Activated naive CD4-positive, alpha-beta T cell treated with anti-CD3 and anti-CD28 coated beads for 36 hours (primary cell): ENCODE measurements around the gene TLX1. TPM values are rescaled to one million over a fixed set of nuclear protein-coding genes. Genes with fewer than 3 reads are reported as not detected.

Source experiments
- CTCF ChIA-PET: fragments of 350-600 bp; sonication (Branson Sonifier 250); formaldehyde crosslinking; loops from one replicate; lab custom pipeline; 2021; ENCODE audit warnings: antibody characterized with exemption; lab: Charles Lee
- DNase-seq: peaks from one replicate; pipeline ENCODE4 v3.0.0-alpha.2; 2020
- H3K27ac Mint-ChIP-seq: one replicate; pipeline ENCODE4 v1.8.0; 2021; ENCODE audit warnings: mild to moderate bottlenecking, mixed read lengths
- H3K27me3 Mint-ChIP-seq: one replicate; pipeline ENCODE4 v1.8.0; 2021; ENCODE audit warnings: low read depth, mixed read lengths
- H3K36me3 Mint-ChIP-seq: one replicate; pipeline ENCODE4 v1.8.0; 2021; ENCODE audit warnings: low read depth, mixed read lengths
- H3K4me1 Mint-ChIP-seq: one replicate; pipeline ENCODE4 v1.8.0; 2021; ENCODE audit warnings: low read depth, mixed read lengths
- H3K4me3 Mint-ChIP-seq: one replicate; pipeline ENCODE4 v1.8.0; 2021; ENCODE audit warnings: mild to moderate bottlenecking, moderate library complexity, mixed read lengths
- H3K9me3 Mint-ChIP-seq: one replicate; pipeline ENCODE4 v1.8.0; 2021; ENCODE audit warnings: mixed read lengths
- intact Hi-C: fragments of 100-400 bp; cut with micrococcal nuclease; formaldehyde crosslinking; loops from one replicate; pipeline ENCODE4 v1.15.1; 2023
- total RNA-seq, 2 experiments: library from RNA; stranded (reverse); gene quantifications; one replicate each; pipeline ENCODE4 v1.2.3, GENCODE V29; 2021

The TLX1 gene
- total RNA-seq, 2 experiments from 2014 or later = not detected

- intact Hi-C loops = loop anchor here (1.0 kb wide), 3 partner anchors 35 to 53 kb away; no protein-coding TSS in a partner anchor
- Mint-ChIP-seq H3K9me3 (no peaks in the 10 kb centered on the region), H3K4me3 (no peak overlapping the region), H3K4me1 (no peaks in the 10 kb centered on the region), H3K27ac (no peak overlapping the region), H3K36me3 (no peaks in the 10 kb centered on the region), H3K27me3 (peaks cover 38% of the 10 kb centered on the region)
- CTCF ChIA-PET = interaction anchor here (0.6 to 13.9 kb wide), 29 partner anchors 8 to 442 kb away, joined by 3 to 364 read pairs (median 5); partner anchors contain the start of gene LZTS2
- DNase-seq = peak; percentile 86
Measured at GRCh38 chr10:101095550-101096213, 35.4 kb upstream of the TLX1 start.

DNA sequence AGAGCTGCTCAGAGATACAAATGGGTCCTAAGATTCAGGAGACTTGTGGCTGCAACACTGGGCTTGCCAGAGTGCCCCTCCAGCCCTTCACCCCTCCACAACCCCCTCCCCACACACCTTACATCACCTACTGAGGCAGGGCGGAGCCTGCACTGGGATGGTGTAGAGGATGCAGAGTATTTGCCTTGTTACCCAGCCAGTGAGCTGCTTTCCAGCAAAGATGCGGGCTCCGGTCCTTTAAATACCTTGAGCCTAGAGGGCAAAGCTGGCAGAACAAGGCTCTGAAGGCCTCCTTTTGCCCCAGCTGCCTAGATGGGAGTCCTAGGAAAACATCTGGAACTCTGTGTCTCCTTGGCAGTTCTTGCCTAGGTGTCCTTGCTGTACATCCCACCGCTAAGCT lies 34.7 kb upstream of the TLX1 start:
- no peak for DNase-seq
- H3K27ac Mint-ChIP-seq = no peak overlapping the region
- H3K9me3 Mint-ChIP-seq = no peaks in the 10 kb centered on the region
- no peaks in the 10 kb centered on the region for H3K36me3 Mint-ChIP-seq
- no peaks in the 10 kb centered on the region for H3K4me1 Mint-ChIP-seq
- intact Hi-C loops = no loop called here
- H3K27me3 Mint-ChIP-seq = peaks cover 40% of the 10 kb centered on the region
- no peak overlapping the region for H3K4me3 Mint-ChIP-seq
- CTCF ChIA-PET = interaction anchor here (0.6 to 13.9 kb wide), 27 partner anchors 9 to 650 kb away, joined by 3 to 364 read pairs (median 5); no protein-coding TSS in a partner anchor

DNA sequence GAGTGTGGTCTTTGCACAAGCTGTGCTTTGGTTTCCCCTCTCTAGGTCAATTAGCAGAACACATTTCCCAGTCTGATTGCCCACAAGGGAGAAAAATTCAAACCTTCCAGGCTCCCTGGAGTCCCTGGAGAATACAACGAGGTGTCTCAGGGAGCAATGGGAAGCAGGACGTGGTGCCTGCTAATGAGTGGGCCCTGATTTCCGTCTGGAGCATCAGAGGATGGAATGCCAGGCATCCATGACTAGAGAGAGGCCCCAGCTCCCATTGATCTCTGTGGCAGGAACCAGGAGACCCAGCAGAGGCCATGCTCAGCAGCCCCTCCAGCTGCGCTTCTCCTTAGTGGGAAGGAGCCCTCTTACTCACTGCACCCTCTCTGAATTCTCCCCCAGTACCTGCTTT lies 33.2 kb upstream of the TLX1 start:
- Mint-ChIP-seq H3K9me3 (no peaks in the 10 kb centered on the region), H3K36me3 (no peaks in the 10 kb centered on the region), H3K27me3 (peaks cover 38% of the 10 kb centered on the region), H3K4me3 (no peak overlapping the region), H3K27ac (no peak overlapping the region), H3K4me1 (no peaks in the 10 kb centered on the region)
- intact Hi-C loops = no loop called here
- CTCF ChIA-PET = interaction anchor here (0.6 to 13.9 kb wide), 9 partner anchors 10 to 424 kb away, joined by 3 to 364 read pairs (median 5); no protein-coding TSS in a partner anchor
- no peak for DNase-seq

GRCh38 chr10:101099901-101100300 lies 31.2 kb upstream of the TLX1 start:
- intact Hi-C loops = no loop called here
- Mint-ChIP-seq H3K9me3 (no peaks in the 10 kb centered on the region), H3K27ac (no peak overlapping the region), H3K4me3 (no peak overlapping the region), H3K36me3 (no peaks in the 10 kb centered on the region), H3K27me3 (peaks cover 32% of the 10 kb centered on the region), H3K4me1 (no peaks in the 10 kb centered on the region)
- DNase-seq = no peak
- CTCF ChIA-PET = interaction anchor here (0.6 to 13.9 kb wide), 3 partner anchors 41 to 86 kb away, joined by 4 to 364 read pairs (median 9); no protein-coding TSS in a partner anchor

DNA sequence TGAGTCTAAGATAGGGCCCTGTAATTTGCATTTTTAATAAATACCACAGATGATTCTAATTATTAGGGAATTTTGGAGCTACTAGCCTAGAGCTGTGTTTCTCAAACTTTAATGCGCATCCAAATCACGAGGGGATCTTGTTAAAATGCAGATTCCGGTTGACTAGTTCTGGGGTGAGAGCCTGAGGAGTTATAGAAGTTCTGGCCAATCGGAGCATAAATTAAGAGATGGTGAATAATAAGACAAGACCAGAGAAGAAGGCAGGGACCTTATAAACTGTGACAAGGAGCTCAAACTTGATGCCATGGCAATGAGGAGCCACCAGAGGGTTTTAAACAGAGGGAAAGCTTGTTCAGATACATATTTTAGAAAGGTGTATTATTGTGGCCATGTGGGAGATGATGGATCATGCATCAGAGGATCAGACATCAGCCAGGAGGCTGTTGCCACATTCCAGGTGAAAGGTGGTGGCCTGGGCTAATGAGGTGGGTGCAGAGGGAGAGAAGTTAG lies 29.7 kb upstream of the TLX1 start:
- no peaks in the 10 kb centered on the region for H3K9me3 Mint-ChIP-seq
- no peaks in the 10 kb centered on the region for H3K4me1 Mint-ChIP-seq
- no peak for DNase-seq
- H3K27me3 Mint-ChIP-seq = peaks cover 27% of the 10 kb centered on the region
- intact Hi-C loops = no loop called here
- no peak overlapping the region for H3K4me3 Mint-ChIP-seq
- CTCF ChIA-PET = interaction anchor here (0.8 to 13.9 kb wide), 9 partner anchors 9 to 126 kb away, joined by 3 to 364 read pairs (median 4); no protein-coding TSS in a partner anchor
- H3K36me3 Mint-ChIP-seq = no peaks in the 10 kb centered on the region
- no peak overlapping the region for H3K27ac Mint-ChIP-seq

DNA sequence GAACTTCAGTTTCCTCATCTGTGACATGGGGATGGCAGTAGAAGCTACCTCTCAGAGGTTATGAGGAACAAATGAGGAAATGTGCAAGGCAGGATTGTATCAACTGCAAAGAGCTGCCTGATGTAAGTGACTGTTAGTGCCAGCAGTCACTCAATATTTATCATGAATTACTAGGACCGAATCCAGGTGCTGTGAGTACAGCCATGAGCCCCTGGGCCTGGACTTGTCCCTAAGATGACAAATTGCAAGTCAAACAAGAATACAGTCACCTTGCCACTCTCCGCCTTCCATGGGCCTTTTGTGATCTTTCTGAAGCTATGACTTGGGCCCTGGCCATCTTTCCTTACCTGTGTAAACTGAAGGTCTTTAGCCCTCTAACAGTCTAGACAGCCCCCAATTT lies 27.7 kb upstream of the TLX1 start:
- no peak for DNase-seq
- Mint-ChIP-seq H3K9me3 (no peaks in the 10 kb centered on the region), H3K27me3 (peaks cover 22% of the 10 kb centered on the region), H3K27ac (no peak overlapping the region), H3K4me3 (no peak overlapping the region), H3K4me1 (no peaks in the 10 kb centered on the region), H3K36me3 (no peaks in the 10 kb centered on the region)
- intact Hi-C loops = no loop called here
- CTCF ChIA-PET = interaction anchor here (1.2 to 13.9 kb wide), 3 partner anchors 23 to 110 kb away, joined by 3 to 364 read pairs (median 3); no protein-coding TSS in a partner anchor

DNA sequence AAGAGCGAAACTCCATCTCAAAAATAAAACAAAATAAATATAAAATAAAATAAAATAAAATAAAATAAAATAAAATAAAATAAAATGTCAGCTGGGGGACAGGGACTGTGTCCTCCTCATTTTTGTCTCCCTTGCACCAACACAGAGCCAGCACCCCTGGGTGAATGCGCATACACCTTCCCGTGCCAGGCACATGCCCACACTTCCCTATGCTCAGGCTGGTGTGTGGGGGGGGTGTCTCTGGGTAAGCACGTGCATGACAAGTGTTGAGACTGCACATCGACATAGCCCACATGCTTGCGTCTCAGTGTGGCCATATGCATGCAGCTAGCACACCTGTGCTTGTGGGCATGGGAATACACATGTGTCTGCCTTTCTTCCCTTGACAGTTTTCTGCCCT lies 24.7 kb upstream of the TLX1 start:
- H3K4me1 Mint-ChIP-seq = no peaks in the 10 kb centered on the region
- H3K9me3 Mint-ChIP-seq = no peaks in the 10 kb centered on the region
- CTCF ChIA-PET = interaction anchor here (2.5 to 3.8 kb wide), 2 partner anchors 10 to 35 kb away, joined by 10 to 24 read pairs; no protein-coding TSS in a partner anchor
- H3K4me3 Mint-ChIP-seq = no peak overlapping the region
- intact Hi-C loops = no loop called here
- DNase-seq = no peak
- H3K27me3 Mint-ChIP-seq = peaks cover 15% of the 10 kb centered on the region
- no peaks in the 10 kb centered on the region for H3K36me3 Mint-ChIP-seq
- H3K27ac Mint-ChIP-seq = no peak overlapping the region

GRCh38 chr10:101107771-101108170 lies 23.3 kb upstream of the TLX1 start:
- no peak for DNase-seq
- Mint-ChIP-seq H3K27ac (no peak overlapping the region), H3K9me3 (no peaks in the 10 kb centered on the region), H3K36me3 (no peaks in the 10 kb centered on the region), H3K4me1 (no peaks in the 10 kb centered on the region), H3K4me3 (no peak overlapping the region), H3K27me3 (peaks cover 16% of the 10 kb centered on the region)
- intact Hi-C loops = no loop called here
- CTCF ChIA-PET = interaction anchor here (2.5 to 3.8 kb wide), 2 partner anchors 11 to 34 kb away, joined by 10 to 24 read pairs; no protein-coding TSS in a partner anchor

DNA sequence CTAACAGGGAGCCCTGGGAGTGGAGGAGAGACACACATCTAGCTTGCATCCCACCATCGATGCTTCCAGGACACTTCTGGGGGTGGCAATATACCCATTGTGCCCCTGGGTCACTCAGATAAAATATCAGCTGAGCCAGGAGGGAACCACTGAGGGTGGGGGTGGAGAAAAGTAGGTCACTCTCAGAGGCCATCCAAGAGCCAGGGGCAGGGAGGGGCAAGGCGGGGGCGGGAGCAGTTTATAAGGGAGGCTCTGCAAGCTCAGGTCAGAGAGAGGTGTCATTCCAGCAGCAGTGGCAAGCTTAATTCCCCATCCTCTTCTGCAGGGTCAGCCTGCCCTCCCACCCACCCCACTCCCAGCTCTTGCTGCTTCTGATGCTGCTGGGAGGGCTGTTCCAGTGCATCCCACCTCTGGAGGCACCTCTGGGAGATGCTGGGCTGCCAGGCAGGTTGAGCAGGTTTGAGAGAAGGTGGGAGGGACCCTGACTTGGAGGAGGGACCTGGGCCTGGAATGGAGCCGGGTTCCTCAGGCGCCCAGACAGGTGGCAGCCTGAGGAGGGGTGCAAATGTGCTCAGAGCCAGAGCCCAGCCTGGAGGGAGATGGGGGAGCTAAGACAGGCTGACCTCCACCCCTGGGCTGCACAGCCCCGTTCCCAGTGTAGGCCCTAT lies 20.1 kb upstream of the TLX1 start:
- Mint-ChIP-seq H3K27me3 (peaks cover 27% of the 10 kb centered on the region), H3K36me3 (no peaks in the 10 kb centered on the region), H3K4me1 (no peaks in the 10 kb centered on the region), H3K9me3 (no peaks in the 10 kb centered on the region), H3K4me3 (no peak overlapping the region), H3K27ac (no peak overlapping the region)
- DNase-seq = no peak
- CTCF ChIA-PET = interaction anchor here (1.1 to 1.2 kb wide), 2 partner anchors 15 to 31 kb away, joined by 3 to 7 read pairs; no protein-coding TSS in a partner anchor
- intact Hi-C loops = no loop called here

GRCh38 chr10:101111547-101111946 lies 19.6 kb upstream of the TLX1 start:
- CTCF ChIA-PET = interaction anchor here (1.2 kb wide), 1 partner anchor 15 kb away, joined by 3 read pairs; no protein-coding TSS in a partner anchor
- H3K9me3 Mint-ChIP-seq = no peaks in the 10 kb centered on the region
- H3K27ac Mint-ChIP-seq = no peak overlapping the region
- intact Hi-C loops = no loop called here
- no peaks in the 10 kb centered on the region for H3K36me3 Mint-ChIP-seq
- H3K27me3 Mint-ChIP-seq = peaks cover 31% of the 10 kb centered on the region
- DNase-seq = no peak
- H3K4me1 Mint-ChIP-seq = no peaks in the 10 kb centered on the region
- no peak overlapping the region for H3K4me3 Mint-ChIP-seq

DNA sequence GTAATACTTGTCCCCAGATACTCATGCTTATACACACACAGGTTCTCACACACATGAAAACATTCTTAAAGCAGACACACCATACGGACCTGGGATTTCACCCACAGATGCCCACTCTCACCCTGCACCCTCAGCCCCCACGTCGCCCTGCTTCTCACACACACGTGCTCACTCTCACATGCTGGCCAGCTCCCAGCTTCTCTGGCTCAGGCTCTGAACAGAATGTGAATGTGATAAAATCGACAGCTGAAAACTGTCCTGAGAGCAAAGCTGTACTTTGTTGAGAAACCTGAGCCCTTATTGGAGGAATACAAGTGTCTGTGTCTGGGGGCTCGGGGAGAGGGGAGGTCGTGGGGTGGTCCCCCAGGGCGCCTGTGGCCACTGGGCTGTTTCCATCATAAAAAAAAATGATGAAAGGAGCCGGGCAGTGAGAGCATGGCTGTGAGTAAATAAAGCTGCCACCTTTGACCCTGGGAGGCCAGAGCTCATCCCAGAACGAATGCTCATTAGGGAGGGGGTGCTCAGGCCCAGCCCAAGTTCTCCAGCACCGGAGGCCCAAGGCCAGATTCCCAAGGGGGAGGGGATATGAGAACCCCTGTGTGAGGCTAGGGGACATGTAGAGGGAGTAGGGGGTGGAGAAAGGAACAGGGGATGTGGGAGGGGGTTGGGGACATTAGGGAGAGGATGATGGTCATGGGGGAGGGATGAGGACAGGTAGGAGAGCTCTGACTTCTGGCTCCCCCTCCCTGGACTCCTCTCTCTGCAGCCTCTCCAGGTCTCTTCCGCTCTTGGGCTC lies 18.1 kb upstream of the TLX1 start:
- no peaks in the 10 kb centered on the region for H3K9me3 Mint-ChIP-seq
- H3K27me3 Mint-ChIP-seq = peaks cover 28% of the 10 kb centered on the region
- CTCF ChIA-PET = interaction anchor here (1.2 kb wide), 1 partner anchor 18 kb away, joined by 3 read pairs; no protein-coding TSS in a partner anchor
- DNase-seq = no peak
- H3K4me3 Mint-ChIP-seq = no peak overlapping the region
- intact Hi-C loops = no loop called here
- no peak overlapping the region for H3K27ac Mint-ChIP-seq
- H3K36me3 Mint-ChIP-seq = no peaks in the 10 kb centered on the region
- no peaks in the 10 kb centered on the region for H3K4me1 Mint-ChIP-seq
